Endometrial microvascular endothelial cells (primary cell): ENCODE results near the gene SNX17. TPM values are rescaled to one million over a fixed set of nuclear protein-coding genes. Genes with fewer than 3 reads are reported as not detected.
"Not testable (repeated sequence)": the region's sequence is repeated elsewhere in the genome, so short reads cannot be mapped to it uniquely, and the experiment has no call there.

ENCODE experiments used
- in situ Hi-C: cut with HindIII; loops from 2 replicates; pipeline ENCODE4 v1.10.0; 2017; ENCODE audit warnings: low sequenced_read_pairs, low pct_unique_long_range_greater_than_20kb; ENCODE audit errors: inconsistent ontology term
- total RNA-seq: library from RNA; depleted of rRNA; stranded (reverse); fragments of >200 nt; gene quantifications from one replicate; pipeline ENCODE4 v1.2.3, GENCODE V29; 2015; ENCODE audit errors: inconsistent ontology term

The SNX17 gene
- total RNA-seq, 1 donor from 2014 or later = 163 TPM

DNA sequence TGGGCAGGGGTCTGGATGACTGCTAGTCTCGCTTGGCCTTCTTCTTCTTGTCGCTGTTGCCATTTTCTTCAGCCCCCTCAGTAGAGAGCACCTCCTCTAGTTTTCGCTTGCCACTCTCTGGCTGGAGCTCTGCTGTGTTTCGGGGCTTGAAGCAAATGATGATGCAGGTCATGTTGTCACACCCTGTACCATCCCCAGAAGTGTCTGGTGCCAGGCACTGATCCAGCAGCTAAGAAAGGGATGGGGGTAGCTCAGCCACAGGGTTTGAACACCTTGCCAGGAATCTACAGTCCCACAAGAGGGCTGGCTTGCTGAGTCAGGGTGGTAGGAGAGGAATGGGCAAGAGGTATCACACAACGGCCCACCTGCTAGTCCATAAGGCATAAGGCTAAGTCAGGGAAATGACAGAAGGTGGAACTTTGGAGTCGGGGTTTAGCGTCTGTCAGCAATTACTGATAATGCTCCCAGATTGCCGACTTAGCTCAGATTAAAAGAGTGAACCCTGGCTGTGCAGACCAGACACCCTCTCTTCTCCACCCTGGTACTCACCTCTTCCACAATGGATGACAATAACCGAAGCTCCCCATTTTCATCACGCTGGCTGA, 11.3 kb downstream of the SNX17 start:
- in situ Hi-C loops = no loop called here

DNA sequence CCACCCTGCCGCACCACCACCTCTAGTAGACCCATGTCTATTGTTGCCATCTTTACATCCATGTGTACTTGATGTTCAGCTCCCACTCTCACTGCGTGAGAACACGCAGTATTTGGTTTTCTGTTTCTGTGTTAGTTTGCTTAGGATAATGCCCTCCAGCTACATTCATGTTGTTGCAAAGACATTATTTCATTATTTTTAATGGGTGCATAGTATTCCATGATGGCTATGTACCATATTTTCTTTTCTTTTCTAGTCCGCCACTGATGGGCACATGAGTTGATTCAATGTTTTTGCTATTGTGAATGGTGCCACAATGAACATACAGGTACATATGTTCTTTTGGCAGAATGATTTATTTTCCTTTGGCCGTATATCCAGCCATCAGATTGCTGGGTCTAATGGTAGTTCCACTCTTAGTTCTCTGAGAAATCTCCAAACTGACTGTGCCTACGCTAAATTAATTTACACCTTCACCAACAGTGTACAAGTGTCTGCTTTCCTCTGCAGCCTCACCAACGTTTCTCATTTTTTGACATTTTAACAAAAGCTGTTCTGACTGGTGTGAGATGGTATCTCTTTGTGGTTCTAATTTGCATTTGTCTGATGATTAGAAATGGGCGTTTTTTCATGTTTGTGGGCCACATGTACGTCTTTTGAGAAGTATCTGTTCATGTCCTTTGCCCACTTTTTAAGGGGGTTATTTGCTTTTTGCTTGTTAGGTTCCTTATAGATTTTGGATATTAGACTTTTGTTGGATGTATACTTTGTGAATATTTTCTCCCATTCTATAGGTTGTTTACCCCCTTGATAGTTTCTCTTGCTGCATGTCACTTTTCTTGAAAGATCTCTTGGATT, 20.6 kb downstream of the SNX17 start:
- in situ Hi-C loops = no loop called here

DNA sequence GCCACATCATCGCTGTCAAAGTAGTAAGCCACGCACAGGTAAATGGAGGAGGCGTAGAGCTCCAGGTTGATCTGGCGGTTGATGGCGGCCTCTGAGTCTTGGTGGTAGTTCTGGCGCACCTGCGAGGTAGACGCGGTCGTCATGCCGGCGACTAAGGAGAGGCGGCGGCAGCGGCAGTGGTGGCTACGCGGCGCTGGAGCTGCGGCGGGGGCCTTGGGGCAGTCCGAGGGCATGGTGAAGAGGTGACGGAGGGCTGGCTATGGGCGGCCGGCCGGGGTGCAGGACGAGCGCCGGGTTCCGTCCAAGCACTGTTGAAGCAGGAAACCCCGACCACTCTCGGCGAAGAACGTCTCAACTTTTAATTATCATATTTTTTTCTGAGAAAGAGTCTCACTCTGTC, 22.8 kb downstream of the SNX17 start:
- in situ Hi-C loops = no loop called here

DNA sequence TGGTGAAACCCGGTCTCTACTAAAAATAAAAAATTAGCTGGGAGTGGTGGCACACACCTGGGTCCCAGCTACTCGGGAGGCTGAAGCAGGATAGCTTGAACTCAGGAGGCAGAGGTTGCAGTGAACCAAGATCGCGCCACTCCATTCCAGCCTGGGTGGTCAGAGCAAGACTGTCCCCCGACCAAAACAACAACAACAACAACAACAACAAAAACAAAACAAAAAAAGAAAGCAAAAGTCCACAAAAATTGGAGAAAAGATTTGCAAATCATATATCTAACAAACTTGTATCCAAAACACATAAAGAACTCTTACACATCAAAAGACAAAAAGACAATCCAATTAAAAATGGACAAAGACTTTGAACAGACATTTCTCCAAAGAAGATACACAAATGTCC, 28.5 kb downstream of the SNX17 start:
- in situ Hi-C loops = no loop called here

DNA sequence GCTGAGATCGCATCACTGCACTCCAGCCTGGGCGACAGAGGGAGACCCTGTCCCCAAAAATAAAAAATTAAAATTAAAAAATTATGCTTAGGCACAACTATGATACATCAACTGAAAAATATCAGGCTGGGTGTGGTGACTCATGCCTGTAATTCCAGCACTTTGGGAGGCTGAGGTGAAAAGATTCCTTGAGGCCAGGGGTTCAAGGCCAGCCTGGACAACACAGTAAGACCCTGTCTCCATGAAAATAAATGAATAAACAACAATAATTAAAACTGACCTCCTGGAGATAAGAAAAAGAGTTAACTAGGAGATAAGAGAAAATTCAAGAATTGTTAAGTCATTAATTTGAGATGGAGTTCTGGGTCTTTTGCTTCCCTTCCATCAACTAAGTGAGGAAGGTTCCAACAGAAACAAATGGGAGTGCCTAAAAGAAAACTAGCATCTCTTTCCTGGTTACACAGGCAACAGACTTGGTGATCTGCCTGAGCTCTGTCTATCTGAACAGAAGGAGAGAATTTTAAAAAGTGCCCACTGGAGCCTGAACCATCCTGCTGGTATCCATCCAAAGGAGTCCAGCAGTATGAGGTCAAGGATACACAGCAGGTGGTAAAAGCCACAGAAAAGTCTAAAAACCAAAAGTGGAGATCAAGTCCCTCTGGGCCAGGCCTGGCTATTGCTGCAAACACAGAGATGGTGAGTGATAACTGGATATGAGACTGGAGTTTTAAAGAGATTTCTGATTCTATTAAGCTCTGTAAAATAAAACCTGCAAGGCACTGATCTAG, 30.1 kb downstream of the SNX17 start:
- in situ Hi-C loops = no loop called here

DNA sequence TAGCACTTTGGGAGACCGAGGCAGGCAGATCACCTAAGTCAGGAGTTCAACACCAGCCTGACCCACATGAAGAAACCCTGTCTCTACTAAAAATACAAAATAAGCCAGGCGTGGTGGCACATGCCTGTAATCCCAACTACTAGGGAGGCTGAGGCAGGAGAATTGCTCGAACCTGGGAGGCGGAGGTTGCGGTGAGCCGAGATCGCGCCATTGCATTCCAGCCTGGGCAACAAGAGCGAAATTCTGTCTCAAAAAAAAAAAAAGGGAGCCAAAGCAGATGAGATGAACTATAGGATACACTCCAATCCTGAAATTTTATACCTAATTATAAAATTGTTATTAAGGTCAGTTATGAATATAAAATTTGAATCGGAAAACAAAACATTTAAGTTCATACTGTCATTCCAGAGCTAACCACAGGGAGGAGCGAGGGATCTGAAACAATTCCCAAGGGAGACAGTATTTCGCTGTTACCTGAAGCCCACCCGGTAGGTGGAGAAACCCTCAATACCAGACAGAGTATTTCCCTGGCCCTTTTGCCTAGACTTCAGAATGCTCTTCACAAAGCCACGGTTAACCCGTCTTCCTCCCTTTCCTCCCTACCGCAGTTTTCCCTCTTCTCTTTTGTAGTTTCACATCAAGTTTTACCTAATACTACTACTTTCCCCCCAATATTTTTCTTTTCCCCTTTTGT, 37.5 kb downstream of the SNX17 start:
- in situ Hi-C loops = no loop called here

DNA sequence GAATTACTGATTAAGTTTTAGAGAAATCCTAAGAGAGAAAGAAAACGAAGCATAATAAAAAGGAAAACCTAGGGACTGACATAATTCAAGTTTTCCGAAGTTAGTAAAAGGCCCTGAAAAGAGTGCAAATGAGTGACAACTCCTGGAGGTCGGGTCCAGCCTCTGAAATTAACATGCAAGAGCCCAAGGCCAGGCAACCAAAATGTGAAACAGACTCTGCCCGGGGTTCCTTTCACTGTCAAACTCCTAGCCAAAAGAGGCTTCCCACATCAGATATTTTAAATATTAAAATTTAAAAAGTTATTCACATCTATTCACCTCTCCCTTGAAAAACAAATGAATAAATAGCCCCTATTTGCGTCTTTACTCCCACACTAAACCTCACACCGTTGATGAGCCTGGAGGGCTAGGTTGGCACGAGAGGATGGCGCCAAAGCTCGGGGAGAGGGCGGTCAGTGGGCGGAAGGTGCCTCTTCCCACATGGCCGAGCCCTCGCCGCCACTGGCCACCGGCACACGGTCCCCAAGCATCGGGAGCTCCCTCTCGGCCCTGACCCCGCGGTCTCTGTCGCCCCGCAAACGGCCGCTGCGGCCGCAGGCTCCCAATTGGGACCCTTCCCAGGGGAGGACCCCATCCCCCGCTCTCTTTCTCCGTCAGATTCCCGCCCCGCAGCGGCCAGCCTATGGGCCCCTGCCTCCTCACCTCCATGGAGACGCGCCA, 38.3 kb downstream of the SNX17 start:
- in situ Hi-C loops = no loop called here

DNA sequence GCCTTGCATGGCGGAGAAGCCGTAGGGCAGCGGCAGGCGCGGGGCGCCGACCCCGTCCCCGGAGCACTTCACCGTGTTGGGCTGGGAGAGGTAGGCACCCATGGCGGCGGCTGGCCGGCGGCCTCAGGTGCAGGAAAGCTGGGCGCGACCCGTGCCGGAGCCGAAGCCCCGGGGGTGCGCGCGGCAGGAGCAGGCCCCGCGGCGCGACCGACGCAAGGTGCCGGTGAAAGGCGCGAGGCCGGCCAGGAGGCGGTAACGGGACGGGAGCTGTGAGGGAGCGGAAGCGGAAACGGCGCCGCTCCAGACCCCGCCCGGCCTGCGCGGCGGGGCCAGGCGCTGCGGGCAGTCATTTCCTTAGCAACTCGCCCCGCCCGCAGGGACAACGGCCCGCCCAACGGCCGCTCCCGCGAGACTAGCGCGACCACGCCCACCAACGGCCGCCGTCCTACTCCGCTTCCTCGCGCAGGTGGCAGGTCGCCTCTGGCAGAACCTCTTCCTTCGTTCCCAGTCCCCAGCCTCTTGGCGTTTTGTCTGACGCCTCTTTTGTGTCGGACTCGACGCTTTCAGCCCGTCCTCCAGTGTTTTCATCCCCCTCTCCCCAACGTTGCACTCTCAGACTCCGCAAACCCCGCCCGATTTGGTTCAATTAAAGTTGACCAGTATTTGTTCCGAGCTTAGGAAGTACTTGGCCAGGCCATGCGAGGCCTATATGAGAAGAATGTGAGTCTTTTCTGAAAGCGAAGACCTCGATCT, 39.1 kb downstream of the SNX17 start, which contains the start of gene PPM1G:
PPM1G (minus strand) TSS at position 271 of the 753 bp plus-strand sequence; CDS start at position 102, 169 bp downstream.
- in situ Hi-C loops = no loop called here

DNA sequence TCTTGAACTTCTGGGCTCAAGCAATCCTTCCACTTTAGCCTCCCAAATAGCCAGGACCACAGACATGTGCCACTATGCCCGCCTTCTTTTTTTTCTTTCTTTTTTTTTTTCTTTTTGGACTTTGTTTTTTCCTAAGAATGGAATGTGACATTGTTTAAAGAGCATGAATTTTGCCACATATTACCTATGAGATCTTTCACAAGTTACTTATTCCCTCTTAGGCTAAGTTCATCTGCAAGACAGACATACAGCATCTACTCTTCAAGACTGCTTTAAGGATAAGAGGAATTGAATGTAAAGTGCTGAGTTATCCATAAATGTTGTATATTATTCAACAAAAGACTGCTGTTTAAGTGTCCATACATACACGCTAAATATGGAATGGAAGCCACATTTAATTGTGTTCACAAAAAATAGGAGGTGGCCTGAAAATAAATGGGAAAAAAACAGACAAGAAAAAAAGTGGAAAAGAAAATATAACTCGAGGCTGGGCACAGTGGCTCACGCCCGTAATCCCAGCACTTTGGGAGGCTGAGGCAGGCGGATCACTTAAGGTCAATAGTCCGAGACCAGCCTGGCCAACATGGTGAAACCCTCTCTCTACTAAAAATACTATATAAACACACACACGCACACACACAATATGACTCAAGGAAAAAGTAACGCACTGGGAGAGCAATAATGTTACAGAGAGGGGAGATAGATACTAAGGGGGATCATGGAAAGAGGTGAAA, 42.2 kb downstream of the SNX17 start:
- in situ Hi-C loops = no loop called here

DNA sequence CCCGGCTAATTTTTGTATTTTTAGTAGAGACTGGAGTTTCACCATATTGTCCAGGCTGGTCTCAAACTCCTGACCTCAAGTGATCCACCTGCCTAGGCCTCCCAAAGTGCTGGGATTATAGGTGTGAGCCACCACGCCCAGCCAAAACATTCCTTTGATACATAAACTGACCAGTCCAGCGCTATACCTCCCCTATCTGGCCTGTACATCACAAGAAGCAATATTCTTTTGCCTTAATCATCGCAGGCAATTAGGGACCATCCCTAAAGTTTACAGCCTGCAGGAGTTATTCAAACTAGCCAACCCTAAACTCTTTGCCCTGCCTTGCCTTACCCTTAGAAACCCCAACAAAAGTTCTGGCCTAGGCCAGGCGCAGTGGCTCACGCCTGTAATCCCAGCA, 45.7 kb downstream of the SNX17 start:
- in situ Hi-C loops = no loop called here

DNA sequence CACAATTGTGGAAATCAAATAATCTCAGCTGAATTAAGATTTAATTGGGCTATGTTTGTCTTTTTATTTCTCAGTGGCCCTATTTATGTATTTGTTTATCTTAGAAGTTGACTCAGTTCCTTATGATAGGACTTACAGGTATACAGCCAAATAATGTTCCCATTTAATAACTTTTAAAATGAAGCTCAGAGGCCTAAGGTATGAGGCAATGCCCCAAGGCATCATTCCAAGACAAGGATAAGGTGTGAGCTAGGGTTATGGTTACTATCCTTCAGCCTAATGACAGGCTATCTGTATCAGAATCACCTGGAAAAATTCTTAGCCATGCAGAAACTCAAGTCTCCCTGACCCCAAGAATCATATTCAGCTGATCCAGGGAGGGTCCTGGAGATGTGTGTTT, 50.6 kb downstream of the SNX17 start:
- in situ Hi-C loops = no loop called here

DNA sequence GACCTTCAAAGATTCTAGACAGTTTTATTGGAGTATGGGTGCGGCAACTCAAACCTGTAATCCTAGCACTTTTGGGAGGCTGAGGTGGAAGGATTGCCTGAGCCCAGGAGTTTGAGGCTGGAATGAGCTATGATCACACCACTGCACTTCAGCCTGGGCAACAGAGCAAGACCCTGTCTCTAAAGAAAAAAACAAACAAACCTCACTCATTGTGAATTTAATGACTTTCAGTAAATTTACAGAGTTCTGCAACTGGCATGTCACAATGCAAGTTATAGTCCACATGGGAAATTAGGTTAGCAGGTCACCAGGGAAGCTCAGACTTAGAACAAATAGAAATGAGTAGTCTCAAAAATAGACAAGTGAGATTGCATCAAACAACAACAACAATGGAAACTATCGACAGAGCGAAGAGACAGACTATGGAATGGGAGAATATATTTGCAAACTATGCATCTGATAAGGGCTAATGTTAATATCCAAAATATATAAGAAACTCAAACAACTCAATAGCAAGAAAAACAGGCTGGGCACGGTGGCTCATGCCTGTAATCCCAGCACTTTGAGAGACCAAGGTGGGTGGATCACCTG, 51.3 kb downstream of the SNX17 start:
- in situ Hi-C loops = no loop called here

DNA sequence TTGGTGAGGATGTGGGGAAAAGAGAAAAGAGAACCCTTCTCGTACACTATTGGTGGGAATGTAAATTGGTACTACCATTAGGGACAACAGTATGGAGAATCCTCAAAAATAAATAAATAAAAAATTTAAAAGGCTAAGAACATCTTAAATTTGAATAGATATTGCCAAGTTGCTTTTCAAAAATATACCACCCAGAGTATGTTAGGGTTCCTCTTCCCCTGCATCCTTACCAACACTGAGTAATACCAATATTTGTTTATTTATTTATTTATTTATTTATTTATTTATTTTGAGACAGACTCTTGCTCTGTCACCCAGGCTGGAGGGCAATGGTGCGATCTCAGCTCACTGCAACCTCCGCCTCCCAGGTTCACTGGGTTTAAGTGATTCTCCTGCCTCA, 52.5 kb downstream of the SNX17 start:
- in situ Hi-C loops = no loop called here

DNA sequence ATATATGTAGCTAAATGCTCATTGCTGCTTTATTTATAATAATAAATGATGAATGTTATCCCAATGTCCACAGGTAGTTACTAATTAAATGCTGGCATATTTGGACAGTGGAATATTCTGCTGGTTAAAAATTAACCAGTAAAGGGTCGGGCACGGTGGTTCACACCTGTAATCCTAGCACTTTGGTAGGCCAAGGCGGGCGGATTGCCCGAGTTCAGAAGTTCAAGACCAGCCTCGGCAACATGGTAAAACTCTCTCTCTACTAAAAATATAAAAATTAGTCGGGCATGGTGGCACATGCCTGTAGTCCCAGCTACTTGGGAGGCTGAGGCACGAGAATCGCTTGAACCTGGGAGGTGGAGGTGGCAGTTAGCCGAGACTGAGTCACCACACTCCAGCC, 54.6 kb downstream of the SNX17 start:
- in situ Hi-C loops = not testable (repeated sequence)
